ENCODE measurements around the gene TMEM101.
"Not testable (repeated sequence)": the region's sequence is repeated elsewhere in the genome, so short reads cannot be mapped to it uniquely, and the experiment has no call there.

Gene TMEM101

GRCh38 chr17:44000141-44000860 is 14.5 kb downstream of the TMEM101 start:
- peaks cover 68% of the 10 kb centered on the region for H3K27me3 Mint-ChIP-seq (ENCODE audit: low read depth)
- no peak overlapping the region for H3K4me3 Mint-ChIP-seq
- no peaks in the 10 kb centered on the region for H3K4me1 Mint-ChIP-seq
- no peak for TF ChIP-seq CTCF (IDR thresholded peaks at IDR 0.05; ENCODE audit: unreplicated experiment in 3 of 3)
- H3K36me3 Mint-ChIP-seq (ENCODE audit: low read depth): no peaks in the 10 kb centered on the region
- no peaks in the 10 kb centered on the region for H3K9me3 Mint-ChIP-seq
- no peak overlapping the region for H3K27ac Mint-ChIP-seq

- no peaks in the 10 kb centered on the region for H3K9me3 Mint-ChIP-seq
- H3K27me3 Mint-ChIP-seq (ENCODE audit: low read depth): peaks cover 66% of the 10 kb centered on the region
- no peak overlapping the region for H3K4me3 Mint-ChIP-seq
- H3K27ac Mint-ChIP-seq: no peak overlapping the region
- no peaks in the 10 kb centered on the region for H3K36me3 Mint-ChIP-seq (ENCODE audit: low read depth)
- TF ChIP-seq CTCF (IDR thresholded peaks at IDR 0.05; ENCODE audit: unreplicated experiment in 3 of 3): no peak
- no peaks in the 10 kb centered on the region for H3K4me1 Mint-ChIP-seq
Measured at GRCh38 chr17:43999024-43999423, 15.7 kb downstream of the TMEM101 start.

- Mint-ChIP-seq H3K27me3 (ENCODE audit: low read depth) (peaks cover 61% of the 10 kb centered on the region), H3K9me3 (no peaks in the 10 kb centered on the region), H3K4me3 (no peak overlapping the region), H3K36me3 (ENCODE audit: low read depth) (no peaks in the 10 kb centered on the region), H3K27ac (no peak overlapping the region), H3K4me1 (no peaks in the 10 kb centered on the region)
- no peak for TF ChIP-seq CTCF (IDR thresholded peaks at IDR 0.05; ENCODE audit: unreplicated experiment in 3 of 3)
Measured at GRCh38 chr17:43998552-43998951, 16.2 kb downstream of the TMEM101 start.

GRCh38 chr17:43997180-43997579 is 17.6 kb downstream of the TMEM101 start:
- not testable (repeated sequence) for H3K36me3 Mint-ChIP-seq (ENCODE audit: low read depth); H3K9me3 Mint-ChIP-seq; H3K4me3 Mint-ChIP-seq; H3K4me1 Mint-ChIP-seq; H3K27ac Mint-ChIP-seq
- peaks cover 50% of the 10 kb centered on the region for H3K27me3 Mint-ChIP-seq (ENCODE audit: low read depth)

- peak in 1 of 3 experiments; percentile 32 for TF ChIP-seq CTCF (IDR thresholded peaks at IDR 0.05; ENCODE audit: unreplicated experiment in 3 of 3)
- Mint-ChIP-seq H3K9me3 (no peaks in the 10 kb centered on the region), H3K36me3 (ENCODE audit: low read depth) (no peaks in the 10 kb centered on the region), H3K4me1 (no peaks in the 10 kb centered on the region), H3K4me3 (peak overlapping the region in 2 of 3 experiments; percentile 12 to 35), H3K27ac (no peak overlapping the region), H3K27me3 (ENCODE audit: low read depth) (peaks cover 38% of the 10 kb centered on the region)
Measured at GRCh38 chr17:43995150-43995471, 19.7 kb downstream of the TMEM101 start.

GRCh38 chr17:43994272-43995149 is 20.3 kb downstream of the TMEM101 start:
- Mint-ChIP-seq H3K27me3 (ENCODE audit: low read depth) (peaks cover 34% of the 10 kb centered on the region), H3K4me3 (peak overlapping the region in 2 of 3 experiments; percentile 12 to 35), H3K36me3 (ENCODE audit: low read depth) (no peaks in the 10 kb centered on the region), H3K9me3 (no peaks in the 10 kb centered on the region), H3K4me1 (no peaks in the 10 kb centered on the region), H3K27ac (no peak overlapping the region)
- peak; percentile 88 to 97 (median 93) for TF ChIP-seq CTCF (IDR thresholded peaks at IDR 0.05; ENCODE audit: unreplicated experiment in 3 of 3)

Data from nephron (organoid).